ENCODE measurements around the gene TIMM22. TPM values are rescaled to one million over a fixed set of nuclear protein-coding genes. Genes with fewer than 3 reads are reported as not detected.

The TIMM22 gene
- total RNA-seq, 1 donor from 2014 or later: 9.1 TPM

DNA sequence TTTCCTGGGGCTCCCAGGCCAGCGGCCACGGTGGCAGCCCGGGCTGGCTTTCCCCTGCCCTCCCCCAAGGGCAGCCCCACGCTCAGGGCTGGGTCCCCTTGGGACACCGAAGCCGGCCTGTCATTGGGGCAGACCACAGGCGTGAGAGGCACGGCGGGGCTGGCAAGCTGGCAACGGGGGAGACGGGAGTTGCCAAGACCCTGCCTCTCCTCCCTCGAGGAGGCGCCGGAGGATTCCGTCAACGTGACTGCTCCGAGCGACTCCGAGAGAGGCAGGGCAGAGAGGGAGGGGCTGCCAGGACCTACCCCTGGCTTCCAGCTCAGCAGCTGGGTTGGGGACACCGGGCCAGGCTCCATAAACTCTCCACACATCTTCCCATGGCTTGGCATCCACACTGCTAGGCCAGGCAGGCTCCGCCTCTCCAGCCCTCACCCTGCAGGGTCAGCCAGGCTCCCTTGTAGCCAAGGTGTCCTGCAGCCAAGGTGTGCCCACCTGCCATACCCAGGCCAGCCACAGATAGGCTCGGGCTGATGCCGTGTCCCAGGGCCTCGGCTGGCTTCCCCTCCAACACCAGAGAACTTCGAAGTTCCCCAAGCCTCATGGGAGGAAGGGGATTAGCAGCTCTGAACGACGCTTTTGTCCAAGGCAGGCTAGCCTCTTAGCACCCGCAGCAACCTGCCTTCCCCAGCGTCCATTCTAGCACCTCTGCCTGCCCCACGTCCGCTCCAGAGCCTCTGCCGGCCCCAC, 25.5 kb downstream of the TIMM22 start:
- Histone ChIP-seq H3K27ac (peak overlapping the region; percentile 24), H3K27me3 (ENCODE audit: low read depth) (no peaks in the 10 kb centered on the region), H3K36me3 (peaks cover 28% of the 10 kb centered on the region), H3K4me1 (peaks cover 12% of the 10 kb centered on the region), H3K9me3 (no peaks in the 10 kb centered on the region), H3K4me3 (no peak overlapping the region)
- intact Hi-C loops (cut with DNase I): no loop called here
- ATAC-seq (peak in 1 of 2 donors; percentile 4), DNase-seq (no peak)
- TF ChIP-seq CTCF (IDR thresholded peaks at IDR 0.05): no peak

DNA sequence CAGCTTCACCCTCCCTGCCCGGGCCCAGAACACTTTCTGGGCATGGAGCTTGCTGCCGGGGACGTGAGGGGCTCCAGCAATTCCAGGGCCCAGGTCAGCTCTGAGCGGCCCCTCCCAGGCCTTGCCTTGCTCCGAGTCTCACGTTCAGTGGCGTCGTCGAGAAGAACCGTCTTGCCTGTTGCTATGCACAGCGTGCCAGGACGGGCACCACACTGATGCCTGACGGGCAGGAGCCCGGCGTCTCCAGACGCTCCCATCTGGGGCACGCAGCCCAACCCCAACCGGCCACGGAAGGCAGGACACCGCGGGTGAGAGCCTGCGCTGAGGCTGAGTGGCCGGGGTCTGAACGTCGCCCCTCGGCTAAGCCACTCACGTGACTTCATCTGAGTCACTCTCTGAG, 27.1 kb downstream of the TIMM22 start:
- intact Hi-C loops (cut with DNase I): no loop called here
- no peak for DNase-seq
- no peak for TF ChIP-seq CTCF (IDR thresholded peaks at IDR 0.05)
- Histone ChIP-seq H3K4me1 (peaks cover 5% of the 10 kb centered on the region), H3K4me3 (no peak overlapping the region), H3K27ac (no peak overlapping the region), H3K27me3 (ENCODE audit: low read depth) (no peaks in the 10 kb centered on the region), H3K9me3 (no peaks in the 10 kb centered on the region), H3K36me3 (peaks cover 31% of the 10 kb centered on the region)
- no peak for ATAC-seq

DNA sequence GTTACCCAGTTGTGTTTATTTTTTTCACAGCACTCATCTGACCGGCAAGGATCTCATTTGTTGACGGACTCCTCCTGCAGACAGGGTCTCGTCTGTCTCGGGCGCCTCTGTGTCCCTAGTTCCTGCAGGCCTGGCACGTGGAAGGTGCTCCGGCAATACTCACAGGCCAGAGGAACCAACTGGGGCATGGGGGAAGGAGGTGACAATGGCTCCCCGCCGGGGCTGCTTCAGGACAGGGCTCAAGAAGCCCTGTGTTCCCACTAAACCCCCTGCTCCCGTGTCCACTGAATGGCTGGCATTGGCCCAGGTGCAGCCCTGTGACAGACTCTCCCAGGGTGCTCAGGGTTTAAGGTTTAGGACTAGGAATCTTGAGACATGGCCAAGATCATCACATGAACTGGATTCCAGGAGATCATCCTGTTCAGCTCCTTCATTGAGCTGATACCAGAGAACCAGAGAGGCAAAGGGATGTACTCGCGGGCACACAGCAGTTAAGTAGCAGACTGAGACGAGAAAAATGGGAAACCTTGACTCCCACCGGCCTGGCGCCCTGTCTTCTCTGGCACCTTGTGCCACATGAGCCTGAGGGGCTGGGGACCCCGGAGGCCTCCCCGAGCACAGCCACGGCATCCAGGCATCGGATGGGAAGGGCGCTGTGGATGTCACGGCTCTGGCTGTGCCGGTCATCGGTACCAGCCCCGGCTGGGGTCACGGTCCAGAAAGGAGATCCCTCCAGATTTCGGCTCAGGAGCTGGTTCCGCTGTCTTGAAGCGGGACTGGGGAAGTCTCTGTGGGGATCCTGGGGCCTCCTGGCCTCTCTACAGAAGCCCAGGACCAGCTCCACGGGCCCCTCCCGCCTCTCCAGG, 29.0 kb downstream of the TIMM22 start:
- Histone ChIP-seq H3K9me3 (no peaks in the 10 kb centered on the region), H3K4me3 (no peak overlapping the region), H3K36me3 (peaks cover 32% of the 10 kb centered on the region), H3K27me3 (ENCODE audit: low read depth) (no peaks in the 10 kb centered on the region), H3K27ac (no peak overlapping the region), H3K4me1 (peaks cover 8% of the 10 kb centered on the region)
- TF ChIP-seq CTCF (IDR thresholded peaks at IDR 0.05): no peak
- ATAC-seq (no peak), DNase-seq (no peak)
- intact Hi-C loops (cut with DNase I): no loop called here

DNA sequence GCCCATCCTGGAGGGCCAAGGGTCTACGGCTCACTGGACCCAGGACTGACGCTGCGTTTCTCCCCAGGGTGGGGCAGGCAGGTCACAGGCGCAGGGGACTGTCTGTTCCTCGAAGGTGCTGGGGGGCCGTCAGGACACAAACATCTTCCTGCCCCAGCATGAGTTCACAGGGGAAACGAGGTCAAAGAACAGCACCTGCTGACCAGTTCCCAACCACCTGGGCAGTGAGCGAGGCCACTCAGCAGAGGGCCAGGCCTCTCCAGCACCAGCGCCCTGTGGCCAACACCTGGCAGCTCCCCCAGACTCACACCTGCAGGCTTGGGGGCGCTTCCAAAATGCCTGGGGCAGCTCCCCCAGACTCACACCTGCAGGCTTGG, 29.7 kb downstream of the TIMM22 start:
- H3K27ac ChIP-seq: no peak overlapping the region
- intact Hi-C loops (cut with DNase I): no loop called here
- no peak for DNase-seq

GRCh38 chr17:1027044-1027443, 30.1 kb downstream of the TIMM22 start:
- ATAC-seq: no peak
- intact Hi-C loops (cut with DNase I): no loop called here
- Histone ChIP-seq H3K4me3 (no peak overlapping the region), H3K4me1 (peaks cover 9% of the 10 kb centered on the region), H3K36me3 (peaks cover 33% of the 10 kb centered on the region), H3K27ac (no peak overlapping the region), H3K27me3 (ENCODE audit: low read depth) (no peaks in the 10 kb centered on the region), H3K9me3 (no peaks in the 10 kb centered on the region)
- no peak for DNase-seq
- no peak for TF ChIP-seq CTCF (IDR thresholded peaks at IDR 0.05)

More for the DNA sequence above, 29.7 kb downstream of the TIMM22 start:
- Histone ChIP-seq H3K4me1 (peaks cover 9% of the 10 kb centered on the region), H3K4me3 (no peak overlapping the region), H3K9me3 (no peaks in the 10 kb centered on the region), H3K27me3 (ENCODE audit: low read depth) (no peaks in the 10 kb centered on the region), H3K36me3 (peaks cover 33% of the 10 kb centered on the region)
- no peak for ATAC-seq
- TF ChIP-seq CTCF (IDR thresholded peaks at IDR 0.05): no peak

Measured in lower lobe of right lung (tissue), 2 donors.